ENCODE results near the gene TACSTD2. TPM values are rescaled to one million over a fixed set of nuclear protein-coding genes. Genes with fewer than 3 reads are reported as not detected.

The TACSTD2 gene
- total RNA-seq, 1 experiment from 2014 or later = 12.2 TPM

DNA sequence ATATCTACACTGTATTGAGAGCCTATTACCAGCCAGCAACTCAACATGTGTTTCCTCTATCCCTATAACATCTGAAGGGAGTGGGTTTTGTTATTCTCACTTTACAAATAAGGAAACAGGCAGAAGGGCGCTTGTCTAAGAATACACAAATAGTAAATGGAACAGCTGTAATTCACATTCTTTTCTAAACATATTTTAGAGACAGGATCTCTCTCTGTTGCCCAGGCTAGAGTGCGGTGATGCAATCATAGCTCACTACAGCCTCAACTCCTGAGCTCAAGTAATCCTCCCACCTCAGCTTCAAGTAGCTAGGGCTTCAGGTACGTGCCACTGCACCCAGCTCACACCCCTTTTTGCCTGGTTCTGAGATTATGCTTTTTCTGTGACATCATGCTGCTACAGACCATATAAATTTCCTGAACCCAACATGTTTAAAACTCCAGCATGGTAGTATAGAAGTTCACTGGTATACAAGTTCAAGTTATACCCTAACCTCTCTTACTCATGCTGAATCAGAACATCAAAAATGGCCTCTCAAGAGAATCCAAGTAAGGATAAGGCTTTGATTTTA is 8.6 kb upstream of the TACSTD2 start:
- ChIA-PET POLR2A (no interaction called here), CTCF (no interaction called here), RAD21 (ENCODE audit: low non-redundant PET in 1 of 2, low total read pairs in 2 of 2, uncharacterized antibody in 2 of 2, unreplicated experiment in 2 of 2) (no interaction called here)
- Histone ChIP-seq H3K9me2 (ENCODE audit: insufficient read depth) (no peaks in the 10 kb centered on the region), H3K4me1 (ENCODE audit: control insufficient read depth in 1 of 2, insufficient read depth in 2 of 2, low read length in 2 of 2) (peaks cover 32 to 53% of the 10 kb centered on the region in 2 experiments), H3K4me2 (ENCODE audit: low read length) (peak overlapping the region; percentile 81), H3K4me3 (replicated peaks in 1 of 2; ENCODE audit: low read depth in 1 of 2, low read length in 2 of 2) (no peak overlapping the region), H3K9ac (ENCODE audit: low read length) (peak overlapping the region; percentile 64), H3K79me2 (ENCODE audit: insufficient read depth, low read length) (no peaks in the 10 kb centered on the region), H4K20me1 (ENCODE audit: insufficient read depth) (no peaks in the 10 kb centered on the region), H3K27ac (ENCODE audit: low read depth, low read length) (peak overlapping the region; percentile 84), H3K9me3 (ENCODE audit: control insufficient read depth in 1 of 2, insufficient read depth in 1 of 2, low read depth in 1 of 2, low read length in 2 of 2) (no peaks in the 10 kb centered on the region), H3K27me3 (ENCODE audit: insufficient read depth, low read length) (no peaks in the 10 kb centered on the region), H3K36me3 (ENCODE audit: control insufficient read depth in 1 of 2, insufficient read depth in 2 of 2, low read length in 2 of 2) (no peaks in the 10 kb centered on the region), H2AFZ (ENCODE audit: low read depth, low read length, poor library complexity, severe bottlenecking) (peak overlapping the region; percentile 44)
- intact Hi-C loops (cut with micrococcal nuclease) = loop anchor here (2.0 kb wide), 1 partner anchor 39 kb away; the partner anchor contains the start of gene OMA1
- no TSS peak for BruUV-seq (replicated peaks)
- ATAC-seq (peak; percentile 27), DNase-seq (ENCODE audit: low read depth, low spot score) (peak; percentile 39)
- 0 out of 2 replicates have a peak, but pooled peaks have one; percentile 30 for TF ChIP-seq EGR1 (IDR thresholded peaks at IDR 0.05; ENCODE audit: low read depth)
- peak; percentile 43 for TF ChIP-seq SP1 (IDR thresholded peaks at IDR 0.05; ENCODE audit: low read depth)
- peak; percentile 77 for TF ChIP-seq FOSL1 (IDR thresholded peaks at IDR 0.05; ENCODE audit: low read depth)
- no peak for TF ChIP-seq EZH2 (IDR thresholded peaks at IDR 0.05)
- peak; percentile 36; the same call in 1 of the 2 replicates for TF ChIP-seq SRF (IDR thresholded peaks at IDR 0.05; ENCODE audit: low read depth)
- TF ChIP-seq JUND (IDR thresholded peaks at IDR 0.05) = peak; percentile 24
- peak; percentile 59; the same call in 1 of the 2 replicates for TF ChIP-seq MAX (IDR thresholded peaks at IDR 0.05)
- peak; percentile 81; the same call in 1 of the 2 replicates for TF ChIP-seq ATF3 (IDR thresholded peaks at IDR 0.05)
- TF ChIP-seq CBX3 (IDR thresholded peaks at IDR 0.05; ENCODE audit: low read depth) = 0 out of 2 replicates have a peak, but pooled peaks have one; percentile 40
- no peak for TF ChIP-seq SIN3A (IDR thresholded peaks at IDR 0.05; ENCODE audit: low read depth)
- TF ChIP-seq CEBPB (IDR thresholded peaks at IDR 0.05; ENCODE audit: low read depth) = peak; percentile 86
- TF ChIP-seq ZFX (IDR thresholded peaks at IDR 0.05) = no peak

- intact Hi-C loops (cut with micrococcal nuclease) = loop anchor here (2.0 kb wide), 1 partner anchor 38 kb away; the partner anchor contains the start of gene OMA1
- H3K79me2 ChIP-seq (ENCODE audit: insufficient read depth, low read length) = no peaks in the 10 kb centered on the region
- no peaks in the 10 kb centered on the region for H3K36me3 ChIP-seq (ENCODE audit: control insufficient read depth in 1 of 2, insufficient read depth in 2 of 2, low read length in 2 of 2)
- peak overlapping the region; percentile 84 for H3K27ac ChIP-seq (ENCODE audit: low read depth, low read length)
- ATAC-seq (peak; percentile 45), DNase-seq (ENCODE audit: low read depth, low spot score) (no peak)
- H3K9me2 ChIP-seq (ENCODE audit: insufficient read depth) = no peaks in the 10 kb centered on the region
- no peaks in the 10 kb centered on the region for H3K9me3 ChIP-seq (ENCODE audit: control insufficient read depth in 1 of 2, insufficient read depth in 1 of 2, low read depth in 1 of 2, low read length in 2 of 2)
- peak overlapping the region; percentile 81 for H3K4me2 ChIP-seq (ENCODE audit: low read length)
- no peaks in the 10 kb centered on the region for H3K27me3 ChIP-seq (ENCODE audit: insufficient read depth, low read length)
- TSS peak; percentile 91 for BruUV-seq (replicated peaks)
- H2AFZ ChIP-seq (ENCODE audit: low read depth, low read length, poor library complexity, severe bottlenecking) = peak overlapping the region; percentile 11
- no peaks in the 10 kb centered on the region for H4K20me1 ChIP-seq (ENCODE audit: insufficient read depth)
- peaks cover 32 to 55% of the 10 kb centered on the region in 2 experiments for H3K4me1 ChIP-seq (ENCODE audit: control insufficient read depth in 1 of 2, insufficient read depth in 2 of 2, low read length in 2 of 2)
- ChIA-PET RAD21 (ENCODE audit: low non-redundant PET in 1 of 2, low total read pairs in 2 of 2, uncharacterized antibody in 2 of 2, unreplicated experiment in 2 of 2) (no interaction called here), POLR2A (no interaction called here), CTCF (no interaction called here)
- H3K9ac ChIP-seq (ENCODE audit: low read length) = peak overlapping the region; percentile 64
- no peak for TF ChIP-seq CBX3 (IDR thresholded peaks at IDR 0.05; ENCODE audit: low read depth)
- TF ChIP-seq POLR2A (IDR thresholded peaks at IDR 0.05; ENCODE audit: borderline replicate concordance, extremely low read depth, insufficient read depth, insufficient read length) = no peak
- no peak for TF ChIP-seq SIN3A (IDR thresholded peaks at IDR 0.05; ENCODE audit: low read depth)
- 0 out of 2 replicates have a peak, but pooled peaks have one; percentile 13 for TF ChIP-seq RAD21 (IDR thresholded peaks at IDR 0.05; ENCODE audit: low read depth)
- no peak for TF ChIP-seq MAX (IDR thresholded peaks at IDR 0.05)
- no peak for TF ChIP-seq ATF3 (IDR thresholded peaks at IDR 0.05)
- TF ChIP-seq YY1 (IDR thresholded peaks at IDR 0.05; ENCODE audit: extremely low read depth, insufficient replicate concordance, low read depth, low read length) = no peak
- peak overlapping the region in 1 of 2 experiments; percentile 36; a peak in 2 of 4 replicates for H3K4me3 ChIP-seq (replicated peaks in 1 of 2; ENCODE audit: low read depth in 1 of 2, low read length in 2 of 2)
Observed at GRCh38 chr1:58585166-58585565, 8.1 kb upstream of the TACSTD2 start.
